ENCODE data around the gene PTPRR. TPM values are rescaled to one million over a fixed set of nuclear protein-coding genes. Genes with fewer than 3 reads are reported as not detected.

Gene PTPRR
- total RNA-seq, 1 donor: not detected

GRCh38 chr12:70641691-70642090 is 278.8 kb downstream of the PTPRR start:
- no peak for DNase-seq (ENCODE audit: low read depth)
- no peak for TF ChIP-seq CTCF (IDR thresholded peaks at IDR 0.05; ENCODE audit: insufficient read depth, low read depth, low read length)
- no peak overlapping the region for H3K4me3 ChIP-seq (ENCODE audit: low read depth, low read length)

GRCh38 chr12:70640901-70641300 is 279.6 kb downstream of the PTPRR start:
- no peak for DNase-seq (ENCODE audit: low read depth)
- no peak for TF ChIP-seq CTCF (IDR thresholded peaks at IDR 0.05; ENCODE audit: insufficient read depth, low read depth, low read length)
- no peak overlapping the region for H3K4me3 ChIP-seq (ENCODE audit: low read depth, low read length)

- H3K4me3 ChIP-seq (ENCODE audit: low read depth, low read length): no peak overlapping the region
- no peak for TF ChIP-seq CTCF (IDR thresholded peaks at IDR 0.05; ENCODE audit: insufficient read depth, low read depth, low read length)
- DNase-seq (ENCODE audit: low read depth): no peak
Measured at GRCh38 chr12:70639535-70639934, 281.0 kb downstream of the PTPRR start.

- no peak for DNase-seq (ENCODE audit: low read depth)
- no peak for TF ChIP-seq CTCF (IDR thresholded peaks at IDR 0.05; ENCODE audit: insufficient read depth, low read depth, low read length)
- H3K4me3 ChIP-seq (ENCODE audit: low read depth, low read length): no peak overlapping the region
Measured at GRCh38 chr12:70638639-70639360, 281.7 kb downstream of the PTPRR start.

- no peak for TF ChIP-seq CTCF (IDR thresholded peaks at IDR 0.05; ENCODE audit: insufficient read depth, low read depth, low read length)
- no peak for DNase-seq (ENCODE audit: low read depth)
- H3K4me3 ChIP-seq (ENCODE audit: low read depth, low read length): no peak within 1 kb of the TSS
Measured at GRCh38 chr12:70637303-70638085, 283.0 kb downstream of the PTPRR start, which contains the start of gene PTPRB. PTPRB (minus strand) TSS chr12:70637429; CDS start chr12:70637395, 34 bp downstream.

- no peak for TF ChIP-seq CTCF (IDR thresholded peaks at IDR 0.05; ENCODE audit: insufficient read depth, low read depth, low read length)
- DNase-seq (ENCODE audit: low read depth): no peak
- no peak overlapping the region for H3K4me3 ChIP-seq (ENCODE audit: low read depth, low read length)
Measured at GRCh38 chr12:70635755-70636154, 284.8 kb downstream of the PTPRR start.

Data from fibroblast of villous mesenchyme (primary cell).